ENCODE results near the gene CCDC89.

GRCh38 chr11:85710917-85711316 lies 24.9 kb upstream of the CCDC89 start:
- TF ChIP-seq EP300 (IDR thresholded peaks at IDR 0.05; ENCODE audit: borderline replicate concordance), result no peak
- no peak for TF ChIP-seq RAD21 (IDR thresholded peaks at IDR 0.05; ENCODE audit: low read depth)
- TF ChIP-seq EGR1 (IDR thresholded peaks at IDR 0.05), result no peak
- TF ChIP-seq TAF1 (IDR thresholded peaks at IDR 0.05; ENCODE audit: low read depth), result no peak
